Thyroid gland (tissue), 4 donors: ENCODE data around the gene REXO4.

Source experiments
- CTCF ChIP-seq, 6 experiments: fragments of 200-600 bp in 3 of 6; fragments of 450-650 bp in 3 of 6; sonication (generic) in 3 of 6; IDR thresholded peaks; one replicate each; pipeline ENCODE4 v1.5.1; 2016 to 2019; ENCODE audit warnings: antibody characterized with exemption in 6 of 6, mild to moderate bottlenecking in 2 of 6, inconsistent platforms in 1 of 6, moderate library complexity in 1 of 6
- POLR2A ChIP-seq, 2 donors: fragments of 450-650 bp; IDR thresholded peaks; one replicate each; pipeline ENCODE4 v1.6.1; 2017; ENCODE audit warnings: antibody characterized with exemption in 2 of 2, mild to moderate bottlenecking in 2 of 2, moderate library complexity in 1 of 2

GRCh38 chr9:133457748-133458147 is 39.9 kb upstream of the REXO4 start:
- TF ChIP-seq CTCF (IDR thresholded peaks at IDR 0.05), result no peak
- TF ChIP-seq POLR2A (IDR thresholded peaks at IDR 0.05), result no peak
